ENCODE data around the gene INO80D. TPM values are rescaled to one million over a fixed set of nuclear protein-coding genes. Genes with fewer than 3 reads are reported as not detected.
A peak's percentile ranks its signal among the peaks of the same experiment; 100 is the strongest.
"Not testable (repeated sequence)": the region's sequence is repeated elsewhere in the genome, so short reads cannot be mapped to it uniquely, and the experiment has no call there.

Gene INO80D
- total RNA-seq, 2 experiments from 2014 or later = 45.3 to 48.9 TPM

DNA sequence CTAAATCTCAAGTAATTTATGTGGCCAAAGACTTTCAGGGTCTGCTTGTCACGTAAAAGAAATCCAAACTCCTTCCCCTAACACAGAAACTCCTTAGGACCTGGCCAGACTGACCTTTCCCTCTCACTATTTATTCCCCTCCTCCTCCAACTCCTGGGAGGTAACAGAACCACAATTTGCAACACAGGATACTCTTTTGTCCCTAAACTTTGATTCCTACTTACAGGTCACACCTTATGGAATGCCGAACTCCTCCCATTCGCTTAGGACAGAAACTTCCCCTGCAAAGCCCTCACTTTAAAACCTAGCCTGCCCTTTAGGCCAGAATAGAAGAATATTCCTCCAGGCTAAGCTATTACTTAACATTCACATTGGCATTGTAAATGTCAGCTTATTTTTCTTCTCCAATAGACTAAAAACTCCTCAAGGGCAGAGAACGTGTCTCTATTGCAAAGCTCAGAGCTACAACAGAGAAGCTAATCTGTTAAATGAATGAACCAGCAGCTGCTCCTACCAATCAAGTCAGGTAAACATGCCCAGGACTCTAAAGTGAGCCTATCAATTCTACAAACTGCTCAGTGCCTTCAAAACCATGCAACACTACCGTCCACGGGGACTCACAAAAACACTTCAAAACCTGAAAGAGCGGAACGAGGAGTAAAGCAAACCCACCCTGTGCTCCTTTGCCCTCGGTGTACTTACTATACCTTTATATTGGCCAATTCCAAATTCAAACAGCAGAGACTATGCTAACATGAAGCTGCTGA, 6.1 kb downstream of the INO80D start:
- ATAC-seq (ENCODE audit: poor library complexity) = no peak
- H3K9me3 Mint-ChIP-seq = no peaks in the 10 kb centered on the region
- TF ChIP-seq, protein P1, sequence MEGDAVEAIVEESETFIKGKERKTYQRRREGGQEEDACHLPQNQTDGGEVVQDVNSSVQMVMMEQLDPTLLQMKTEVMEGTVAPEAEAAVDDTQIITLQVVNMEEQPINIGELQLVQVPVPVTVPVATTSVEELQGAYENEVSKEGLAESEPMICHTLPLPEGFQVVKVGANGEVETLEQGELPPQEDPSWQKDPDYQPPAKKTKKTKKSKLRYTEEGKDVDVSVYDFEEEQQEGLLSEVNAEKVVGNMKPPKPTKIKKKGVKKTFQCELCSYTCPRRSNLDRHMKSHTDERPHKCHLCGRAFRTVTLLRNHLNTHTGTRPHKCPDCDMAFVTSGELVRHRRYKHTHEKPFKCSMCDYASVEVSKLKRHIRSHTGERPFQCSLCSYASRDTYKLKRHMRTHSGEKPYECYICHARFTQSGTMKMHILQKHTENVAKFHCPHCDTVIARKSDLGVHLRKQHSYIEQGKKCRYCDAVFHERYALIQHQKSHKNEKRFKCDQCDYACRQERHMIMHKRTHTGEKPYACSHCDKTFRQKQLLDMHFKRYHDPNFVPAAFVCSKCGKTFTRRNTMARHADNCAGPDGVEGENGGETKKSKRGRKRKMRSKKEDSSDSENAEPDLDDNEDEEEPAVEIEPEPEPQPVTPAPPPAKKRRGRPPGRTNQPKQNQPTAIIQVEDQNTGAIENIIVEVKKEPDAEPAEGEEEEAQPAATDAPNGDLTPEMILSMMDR (IDR thresholded peaks at IDR 0.05) = no peak
- no peaks in the 10 kb centered on the region for H3K36me3 ChIP-seq (ENCODE audit: insufficient read depth, low read length)
- H3K4me1 Mint-ChIP-seq (ENCODE audit: low read depth) = peaks cover 52% of the 10 kb centered on the region
- CTCF ChIA-PET = no interaction called here
- H3K9me3 ChIP-seq (ENCODE audit: control insufficient read depth in 1 of 2, insufficient read depth in 1 of 2, low read length in 2 of 2) = no peaks in the 10 kb centered on the region
- H3K27me3 ChIP-seq (ENCODE audit: control insufficient read depth in 1 of 2, insufficient read depth in 2 of 2, low read length in 2 of 2) = no peaks in the 10 kb centered on the region
- no peak for DNase-seq
- intact Hi-C loops (cut with DNase I, micrococcal nuclease) = loop anchor here (5.0 to 10.0 kb wide), 4 partner anchors 55 to 1632 kb away; partner anchors contain the start of genes CCNYL1 (in 1 of the 2), FASTKD2 (in 1 of the 2), KLF7 (in 1 of the 2) and MDH1B (in 1 of the 2)
- H3K27ac ChIP-seq (ENCODE audit: low read depth in 1 of 2, low read length in 2 of 2) = no peak overlapping the region
- H3K4me3 Mint-ChIP-seq = peak overlapping the region; percentile 9
- peaks cover 22% of the 10 kb centered on the region for H3K4me1 ChIP-seq (ENCODE audit: insufficient read depth, low read length)
- POLR2A ChIA-PET = no interaction called here
- no peak overlapping the region for H3K27ac Mint-ChIP-seq
- no peak overlapping the region for H3K4me3 ChIP-seq (ENCODE audit: low read length)
- H3K36me3 Mint-ChIP-seq (ENCODE audit: low read depth) = peaks cover 25% of the 10 kb centered on the region
- no peaks in the 10 kb centered on the region for H3K27me3 Mint-ChIP-seq

DNA sequence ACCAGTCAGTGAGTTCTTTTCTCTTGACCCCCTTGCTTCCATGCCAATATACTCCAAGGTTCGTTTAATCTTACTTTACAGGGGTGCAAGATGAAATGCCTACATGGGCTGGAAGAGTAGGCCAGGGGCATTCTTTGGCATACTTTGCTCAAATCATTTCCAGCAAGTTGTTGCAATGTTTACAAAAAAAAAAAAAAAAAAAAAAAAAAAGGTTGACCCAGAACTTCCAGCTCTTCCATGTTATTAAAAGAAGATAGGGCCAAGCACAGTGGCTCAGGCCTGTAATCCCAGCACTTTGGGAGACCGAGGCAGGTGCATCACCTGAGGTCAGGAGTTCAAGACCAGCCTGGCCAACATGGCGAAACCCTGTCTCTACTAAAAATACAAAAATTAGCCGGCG, 8.1 kb downstream of the INO80D start:
- H3K4me3 Mint-ChIP-seq; H3K27ac ChIP-seq (ENCODE audit: low read depth in 1 of 2, low read length in 2 of 2); ATAC-seq (ENCODE audit: poor library complexity); H3K4me3 ChIP-seq (ENCODE audit: low read length); CTCF ChIA-PET; H3K27ac Mint-ChIP-seq; DNase-seq; H3K9me3 ChIP-seq (ENCODE audit: control insufficient read depth in 1 of 2, insufficient read depth in 1 of 2, low read length in 2 of 2); H3K9me3 Mint-ChIP-seq; intact Hi-C loops (cut with DNase I, micrococcal nuclease); H3K27me3 ChIP-seq (ENCODE audit: control insufficient read depth in 1 of 2, insufficient read depth in 2 of 2, low read length in 2 of 2); H3K27me3 Mint-ChIP-seq: not testable (repeated sequence)
- POLR2A ChIA-PET = interaction anchor here (0.6 kb wide), 1 partner anchor 73 kb away, joined by 4 read pairs; no protein-coding TSS in a partner anchor
- Mint-ChIP-seq H3K36me3 (ENCODE audit: low read depth) (peaks cover 32% of the 10 kb centered on the region), H3K4me1 (ENCODE audit: low read depth) (peaks cover 42% of the 10 kb centered on the region)
- Histone ChIP-seq H3K36me3 (ENCODE audit: insufficient read depth, low read length) (peaks cover 11% of the 10 kb centered on the region), H3K4me1 (ENCODE audit: insufficient read depth, low read length) (peaks cover 19% of the 10 kb centered on the region)

DNA sequence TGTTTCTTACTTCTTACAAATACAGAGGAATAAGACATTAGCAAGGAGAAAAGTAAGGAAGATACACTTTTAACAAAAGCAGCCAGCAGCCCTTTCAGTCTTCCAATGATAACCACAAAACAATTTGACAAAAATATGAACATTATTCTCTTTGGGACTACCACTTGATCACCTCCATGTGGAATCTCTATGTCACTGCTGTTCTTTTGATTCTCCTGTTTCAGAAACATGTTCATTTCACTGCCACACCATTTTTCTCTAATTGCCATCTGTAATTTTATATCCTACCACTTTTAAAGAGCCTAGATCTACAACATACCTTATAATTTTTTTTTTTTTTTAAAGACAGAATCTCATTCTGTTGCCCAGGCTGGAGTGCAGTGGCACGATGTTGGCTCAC, 10.9 kb downstream of the INO80D start:
- Mint-ChIP-seq H3K9me3 (no peaks in the 10 kb centered on the region), H3K27me3 (no peaks in the 10 kb centered on the region), H3K27ac (no peak overlapping the region), H3K4me3 (no peak overlapping the region), H3K4me1 (ENCODE audit: low read depth) (peaks cover 46% of the 10 kb centered on the region), H3K36me3 (ENCODE audit: low read depth) (peaks cover 35% of the 10 kb centered on the region)
- Histone ChIP-seq H3K27ac (ENCODE audit: low read depth in 1 of 2, low read length in 2 of 2) (no peak overlapping the region), H3K36me3 (ENCODE audit: insufficient read depth, low read length) (peaks cover 11% of the 10 kb centered on the region), H3K4me1 (ENCODE audit: insufficient read depth, low read length) (peaks cover 16% of the 10 kb centered on the region), H3K4me3 (ENCODE audit: low read length) (no peak overlapping the region), H3K9me3 (ENCODE audit: control insufficient read depth in 1 of 2, insufficient read depth in 1 of 2, low read length in 2 of 2) (no peaks in the 10 kb centered on the region), H3K27me3 (ENCODE audit: control insufficient read depth in 1 of 2, insufficient read depth in 2 of 2, low read length in 2 of 2) (no peaks in the 10 kb centered on the region)
- intact Hi-C loops (cut with DNase I, micrococcal nuclease) = no loop called here
- DNase-seq = no peak
- no peak for ATAC-seq (ENCODE audit: poor library complexity)
- POLR2A ChIA-PET = no interaction called here
- TF ChIP-seq, protein P1 (IDR thresholded peaks at IDR 0.05) = no peak
- CTCF ChIA-PET = no interaction called here
